HEK293T (cell line): ENCODE measurements around the gene SARS2.

ENCODE experiments used
- BHLHE40 ChIP-seq: fragments of 450-650 bp; IDR thresholded peaks from 2 replicates; pipeline ENCODE4 v1.6.1; 2016; ENCODE audit warnings: mild to moderate bottlenecking, moderate library complexity, borderline replicate concordance
- FOXA1 ChIP-seq: fragments of 450-650 bp; IDR thresholded peaks from 2 replicates; pipeline ENCODE4 v1.6.1; 2016; ENCODE audit warnings: mild to moderate bottlenecking
- SUZ12 ChIP-seq: fragments of 450-650 bp; IDR thresholded peaks from 2 replicates; pipeline ENCODE4 v1.6.1; 2016; ENCODE audit warnings: mild to moderate bottlenecking

DNA sequence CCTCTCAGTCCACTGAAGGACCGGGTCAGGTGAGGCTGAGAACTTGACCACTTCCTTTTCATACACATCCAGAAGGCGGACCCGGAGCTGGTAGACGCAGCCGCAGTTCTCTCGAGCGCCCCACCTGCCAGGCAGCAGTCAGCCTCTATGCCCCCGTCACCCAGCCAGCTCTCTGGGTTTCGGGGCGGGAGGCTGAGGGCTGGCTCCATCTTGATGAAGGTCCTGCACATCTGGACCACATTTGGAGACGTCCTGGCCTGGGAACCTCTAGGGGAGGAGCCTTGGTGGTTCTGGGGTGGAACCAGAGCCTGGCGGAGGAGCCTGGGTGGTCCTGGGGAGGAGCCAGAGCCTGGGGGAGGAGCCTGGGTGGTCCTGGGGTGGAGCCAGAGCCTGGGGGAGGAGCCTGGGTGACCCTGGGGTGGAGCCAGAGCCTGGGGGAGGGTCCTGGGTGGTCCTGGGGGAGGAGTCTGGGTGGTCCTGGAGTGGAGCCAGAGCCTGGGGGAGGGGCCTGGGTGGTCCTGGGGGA, 14.5 kb upstream of the SARS2 start:
- TF ChIP-seq BHLHE40 (no peak), SUZ12 (no peak), FOXA1 (no peak)
